GM12873 (cell line): Measurements from ENCODE around the gene PLEKHA5.

Source experiments
- TF ChIP-seq, protein P1 (sequence below): IDR thresholded peaks from 2 replicates; pipeline ENCODE4 v1.5.1; 2012; ENCODE audit warnings: low read depth, mild to moderate bottlenecking, moderate library complexity, low read length, control low read depth; ENCODE audit not compliant: insufficient read depth; ENCODE audit errors: missing control alignments

Gene PLEKHA5

GRCh38 chr12:19302100-19302640 is 172.6 kb downstream of the PLEKHA5 start:
- TF ChIP-seq, protein P1, sequence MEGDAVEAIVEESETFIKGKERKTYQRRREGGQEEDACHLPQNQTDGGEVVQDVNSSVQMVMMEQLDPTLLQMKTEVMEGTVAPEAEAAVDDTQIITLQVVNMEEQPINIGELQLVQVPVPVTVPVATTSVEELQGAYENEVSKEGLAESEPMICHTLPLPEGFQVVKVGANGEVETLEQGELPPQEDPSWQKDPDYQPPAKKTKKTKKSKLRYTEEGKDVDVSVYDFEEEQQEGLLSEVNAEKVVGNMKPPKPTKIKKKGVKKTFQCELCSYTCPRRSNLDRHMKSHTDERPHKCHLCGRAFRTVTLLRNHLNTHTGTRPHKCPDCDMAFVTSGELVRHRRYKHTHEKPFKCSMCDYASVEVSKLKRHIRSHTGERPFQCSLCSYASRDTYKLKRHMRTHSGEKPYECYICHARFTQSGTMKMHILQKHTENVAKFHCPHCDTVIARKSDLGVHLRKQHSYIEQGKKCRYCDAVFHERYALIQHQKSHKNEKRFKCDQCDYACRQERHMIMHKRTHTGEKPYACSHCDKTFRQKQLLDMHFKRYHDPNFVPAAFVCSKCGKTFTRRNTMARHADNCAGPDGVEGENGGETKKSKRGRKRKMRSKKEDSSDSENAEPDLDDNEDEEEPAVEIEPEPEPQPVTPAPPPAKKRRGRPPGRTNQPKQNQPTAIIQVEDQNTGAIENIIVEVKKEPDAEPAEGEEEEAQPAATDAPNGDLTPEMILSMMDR = no peak

GRCh38 chr12:19303496-19303895 is 174.0 kb downstream of the PLEKHA5 start:
- TF ChIP-seq, protein P1 = no peak

GRCh38 chr12:19304149-19304750 is 174.7 kb downstream of the PLEKHA5 start:
- TF ChIP-seq, protein P1 = no peak

DNA sequence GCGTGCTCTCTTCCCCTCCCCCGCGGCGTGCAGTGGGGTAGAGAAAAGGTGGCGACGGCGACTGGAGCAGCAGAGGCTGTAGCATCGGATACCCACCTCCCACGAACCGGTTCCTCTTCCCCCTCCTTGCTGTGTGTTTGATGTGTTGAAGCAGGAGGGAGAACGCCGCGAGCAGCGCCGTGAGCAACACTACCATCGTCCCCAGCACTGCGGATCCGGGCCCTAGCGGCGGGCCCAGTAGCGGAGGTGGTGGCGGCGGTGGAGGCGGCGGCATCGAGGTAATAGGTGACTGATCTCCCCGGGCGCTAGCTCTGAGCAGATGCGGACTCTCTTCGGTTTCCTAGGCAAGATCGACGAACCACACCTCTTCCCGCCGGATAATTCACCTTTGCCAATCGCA is 176.8 kb downstream of the PLEKHA5 start:
- TF ChIP-seq, protein P1 = no peak

- TF ChIP-seq, protein P1 = no peak
These were observed 177.9 kb downstream of the PLEKHA5 start for GRCh38 chr12:19307451-19307850.

DNA sequence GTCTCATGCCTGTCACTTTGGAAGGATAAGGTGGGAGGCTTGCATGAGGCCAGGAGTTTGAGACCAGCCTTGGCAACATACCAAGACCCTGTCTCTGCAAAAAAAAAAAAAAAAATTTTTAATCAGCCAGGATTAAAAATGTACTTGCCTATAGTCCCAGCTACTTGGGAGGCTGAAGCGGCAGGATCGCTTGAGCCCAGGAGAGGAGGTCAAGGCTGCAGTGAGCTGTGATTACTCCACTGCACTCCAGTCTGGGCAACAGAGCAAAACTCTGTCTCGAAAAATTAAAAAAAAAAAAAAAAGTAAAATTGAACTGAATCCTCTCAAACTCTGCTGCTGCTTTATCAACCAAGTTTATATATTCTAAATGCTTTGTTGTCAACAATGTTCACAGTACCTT is 181.6 kb downstream of the PLEKHA5 start:
- TF ChIP-seq, protein P1 = no peak

DNA sequence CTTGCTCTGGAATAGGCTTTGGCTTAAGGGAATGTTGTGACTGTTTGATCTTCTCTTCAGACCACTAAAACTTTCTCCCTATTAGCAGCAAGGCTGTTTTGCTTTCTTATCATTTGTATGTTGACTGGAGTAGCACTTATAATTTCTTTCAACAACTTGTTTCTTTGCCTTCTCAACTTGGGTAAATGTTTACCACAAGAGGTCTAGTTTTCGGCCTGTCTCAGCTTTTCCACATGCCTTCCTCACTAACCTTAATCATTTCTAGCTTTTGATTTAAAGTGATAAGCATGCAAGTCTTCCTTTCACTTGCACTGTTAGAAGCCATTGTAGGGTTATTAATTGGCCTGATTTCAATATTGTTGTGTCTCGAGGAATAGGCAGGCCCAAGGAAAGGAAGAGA is 183.1 kb downstream of the PLEKHA5 start:
- TF ChIP-seq, protein P1 = no peak
